ENCODE data around the gene S100A5.

The S100A5 gene

DNA sequence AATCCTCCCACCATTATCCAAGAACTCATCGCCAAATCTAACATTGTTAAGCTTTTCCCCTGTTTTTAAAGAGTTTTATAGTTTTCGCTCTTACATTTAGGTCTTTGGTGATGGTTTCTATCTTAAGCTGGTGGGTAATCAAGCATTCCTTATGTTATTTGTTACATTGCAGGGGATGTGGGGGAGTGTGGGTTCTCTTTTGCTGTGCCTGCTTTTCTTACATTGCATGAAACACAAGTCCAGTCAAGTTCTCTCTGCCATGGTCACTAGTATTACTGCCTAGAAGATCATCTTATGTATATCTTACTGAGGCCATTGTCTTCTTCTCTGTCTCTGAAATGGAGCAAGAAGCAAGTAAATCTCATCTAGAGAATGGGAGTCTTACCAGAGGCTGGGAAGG lies 53.0 kb downstream of the S100A5 start:
- ChIA-PET POLR2A (interaction anchor here (0.7 kb wide), 1 partner anchor 1311 kb away, joined by 4 read pairs; no protein-coding TSS in a partner anchor), CTCF (interaction anchor here (1.6 to 12.8 kb wide), 2 partner anchors 22 to 136 kb away, joined by 7 to 199 read pairs; partner anchors contain the start of gene PGLYRP4)
- Histone ChIP-seq H3K4me3 (ENCODE audit: control insufficient read depth in 1 of 7, extremely low read depth in 1 of 7, insufficient read depth in 4 of 7, low read depth in 2 of 7, low read length in 6 of 7) (no peak overlapping the region), H3K36me3 (ENCODE audit: control insufficient read depth in 4 of 4, insufficient read depth in 4 of 4, low read length in 3 of 4) (no peaks in the 10 kb centered on the region), H3K4me1 (ENCODE audit: control extremely low read depth in 1 of 4, control insufficient read depth in 4 of 4, insufficient read depth in 4 of 4, low read length in 3 of 4) (peaks cover 0 to 18% (median 11%) of the 10 kb centered on the region in 4 experiments), H3K9me3 (ENCODE audit: control extremely low read depth in 1 of 5, control insufficient read depth in 4 of 5, insufficient read depth in 2 of 5, low read depth in 1 of 5, low read length in 4 of 5) (no peaks in the 10 kb centered on the region), H3K27ac (ENCODE audit: insufficient read depth in 1 of 2, low read depth in 1 of 2, low read length in 2 of 2, poor library complexity in 1 of 2, severe bottlenecking in 2 of 2) (no peak overlapping the region), H3K27me3 (replicated peaks in 2 of 5; ENCODE audit: control insufficient read depth in 4 of 5, insufficient read depth in 5 of 5, low read length in 4 of 5) (peaks cover 0 to 18% (median 1%) of the 10 kb centered on the region in 5 experiments)
- WGBS (ENCODE audit: insufficient coverage): no CpG with 5 or more reads among the region's 2 CpGs
- no peak for DNase-seq

Measured in common myeloid progenitor, CD34-positive (primary cell).